ENCODE measurements around the gene EIF4EBP3.

The EIF4EBP3 gene

GRCh38 chr5:140557136-140557805 lies 9.8 kb downstream of the EIF4EBP3 start, which contains the start of gene SRA1:
Gene SRA1 (minus strand): TSS chr5:140557473. CDS start chr5:140557452, 21 bp downstream.
- DNase-seq, result peak; percentile 70

- DNase-seq, result no peak
These were observed 10.5 kb downstream of the EIF4EBP3 start for GRCh38 chr5:140557965-140558364.

DNA sequence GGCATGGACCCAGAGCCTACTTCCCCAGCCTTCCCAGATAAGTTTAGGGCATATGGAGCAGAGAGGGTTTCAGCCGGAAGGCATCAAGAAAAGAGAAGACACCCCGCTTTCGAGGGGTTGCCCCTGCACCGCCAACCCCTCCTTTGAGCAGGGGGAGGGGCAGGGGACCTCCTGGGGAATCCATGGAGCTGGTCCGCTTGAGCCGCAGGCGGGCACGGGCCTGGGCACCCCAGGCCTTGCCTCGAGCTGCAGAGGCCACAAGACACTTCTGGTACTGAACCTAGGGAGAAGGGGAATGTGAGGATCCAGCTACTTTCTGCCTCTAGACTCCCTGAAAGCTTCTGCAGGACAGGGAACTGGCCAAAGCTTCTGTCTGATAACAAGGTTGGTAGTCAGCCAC lies 11.1 kb downstream of the EIF4EBP3 start:
- DNase-seq, result no peak

DNA sequence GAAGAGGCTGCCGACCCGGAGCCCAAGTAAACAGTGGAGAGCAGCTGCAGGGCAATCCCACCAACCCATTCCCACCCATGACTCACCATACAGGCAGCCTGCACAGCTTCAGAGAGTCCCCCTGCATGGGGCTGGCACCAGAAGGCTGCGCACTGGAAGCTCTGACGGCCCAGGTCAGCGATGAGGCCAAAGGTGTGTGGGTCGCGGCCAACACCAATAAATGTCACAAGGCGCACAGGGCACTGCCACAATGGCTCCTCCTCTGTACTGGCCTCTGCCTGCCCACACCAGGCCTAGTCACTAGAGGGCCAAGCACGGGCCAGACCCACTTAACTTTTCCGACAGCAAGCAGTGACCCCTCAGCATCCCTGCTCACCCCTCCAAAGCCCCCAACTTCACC lies 12.8 kb downstream of the EIF4EBP3 start:
- no peak for DNase-seq

GRCh38 chr5:140561753-140562523 lies 14.5 kb downstream of the EIF4EBP3 start:
- no peak for DNase-seq

DNA sequence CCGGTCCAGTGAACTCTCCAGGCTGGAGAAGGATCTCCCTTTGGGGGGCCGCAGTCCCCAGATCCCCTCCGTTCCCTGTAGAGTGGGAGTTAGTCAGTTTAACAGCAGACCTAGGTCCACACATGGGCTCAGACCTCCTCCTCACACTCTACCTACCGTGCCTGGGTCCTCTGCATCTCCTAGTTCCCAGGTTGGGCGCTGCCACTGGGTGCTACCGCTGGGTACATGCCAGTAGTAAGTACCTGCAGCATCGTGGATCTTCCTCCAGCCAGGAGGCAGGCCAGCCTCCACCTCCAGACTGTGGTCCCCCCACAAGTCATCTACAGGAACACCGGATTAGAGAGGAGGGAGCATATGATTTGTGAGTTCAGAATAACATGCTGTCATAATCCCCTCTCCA lies 16.1 kb downstream of the EIF4EBP3 start:
- no peak for DNase-seq

DNA sequence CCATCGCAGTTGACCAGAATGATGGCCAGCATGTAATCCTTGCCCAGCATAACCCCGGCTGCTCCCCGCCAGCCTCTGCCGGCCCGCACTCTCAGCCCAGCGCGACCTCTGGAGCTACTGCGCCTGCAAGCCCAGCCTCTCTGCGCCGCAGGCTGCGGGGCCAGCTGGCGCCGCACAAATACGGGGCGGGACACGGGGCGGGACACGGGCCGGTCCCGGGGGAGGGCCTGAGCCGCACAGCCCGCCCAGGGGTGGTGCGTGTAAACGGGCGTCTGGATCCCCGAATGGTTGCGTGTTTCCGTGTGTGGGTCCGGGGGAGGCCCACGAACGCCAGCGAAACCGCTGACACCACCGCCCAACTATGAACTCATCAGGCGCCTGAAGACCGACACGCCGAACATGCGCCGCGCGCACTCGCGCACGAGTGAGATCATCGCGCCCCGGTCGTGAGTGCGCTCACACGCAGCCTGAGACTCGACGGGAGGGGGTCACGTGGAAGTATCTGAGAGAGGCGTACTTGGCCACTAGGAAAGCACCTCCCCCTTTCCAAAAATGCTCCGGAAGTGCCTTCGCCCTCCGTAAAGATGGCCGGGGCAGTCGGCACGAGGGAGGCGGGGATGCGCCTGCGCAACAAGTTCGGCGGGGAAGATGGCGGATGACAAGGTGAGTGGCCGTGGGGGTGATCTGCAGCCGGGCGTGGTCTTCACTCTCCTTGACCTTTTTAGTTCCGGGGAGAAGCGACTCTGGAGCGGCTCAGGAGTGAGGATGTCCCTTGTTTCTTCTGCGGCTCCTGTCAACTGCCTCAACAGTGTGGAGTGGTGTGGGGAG lies 16.9 kb downstream of the EIF4EBP3 start, which contains the start of the genes APBB3 and SLC35A4:
APBB3 (minus strand) TSS at position 403 of the 828 bp plus-strand sequence; CDS start at position 50, 353 bp downstream.
SLC35A4 (plus strand) TSS at position 633 of the 828 bp plus-strand sequence. CDS start 2,342 bp downstream, outside the sequence.
- DNase-seq, result peak; percentile 96

GRCh38 chr5:140565024-140565779 lies 17.7 kb downstream of the EIF4EBP3 start:
- DNase-seq, result no peak

DNA sequence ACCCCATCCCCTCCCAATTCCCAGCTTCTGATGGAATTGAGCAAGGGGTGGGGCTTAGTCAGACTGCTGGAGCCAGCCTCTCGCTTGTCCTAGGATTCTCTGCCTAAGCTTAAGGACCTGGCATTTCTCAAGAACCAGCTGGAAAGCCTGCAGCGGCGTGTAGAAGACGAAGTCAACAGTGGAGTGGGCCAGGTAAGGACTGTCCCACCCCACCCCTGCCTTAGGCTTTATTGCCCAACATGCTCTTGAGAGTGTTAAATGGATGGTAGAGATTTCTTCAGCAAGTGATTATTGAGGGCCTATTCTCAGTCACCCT lies 18.3 kb downstream of the EIF4EBP3 start:
- DNase-seq, result no peak

- no peak for DNase-seq
These were observed 19.2 kb downstream of the EIF4EBP3 start for GRCh38 chr5:140566665-140567064.

- DNase-seq, result no peak
These were observed 19.8 kb downstream of the EIF4EBP3 start for GRCh38 chr5:140567136-140567818.

DNA sequence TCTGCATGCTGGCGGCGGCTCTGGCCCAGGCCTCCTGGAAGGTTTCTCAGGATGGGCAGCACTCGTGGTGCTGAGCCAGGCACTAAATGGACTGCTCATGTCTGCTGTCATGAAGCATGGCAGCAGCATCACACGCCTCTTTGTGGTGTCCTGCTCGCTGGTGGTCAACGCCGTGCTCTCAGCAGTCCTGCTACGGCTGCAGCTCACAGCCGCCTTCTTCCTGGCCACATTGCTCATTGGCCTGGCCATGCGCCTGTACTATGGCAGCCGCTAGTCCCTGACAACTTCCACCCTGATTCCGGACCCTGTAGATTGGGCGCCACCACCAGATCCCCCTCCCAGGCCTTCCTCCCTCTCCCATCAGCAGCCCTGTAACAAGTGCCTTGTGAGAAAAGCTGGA lies 20.4 kb downstream of the EIF4EBP3 start:
- DNase-seq, result no peak

DNA sequence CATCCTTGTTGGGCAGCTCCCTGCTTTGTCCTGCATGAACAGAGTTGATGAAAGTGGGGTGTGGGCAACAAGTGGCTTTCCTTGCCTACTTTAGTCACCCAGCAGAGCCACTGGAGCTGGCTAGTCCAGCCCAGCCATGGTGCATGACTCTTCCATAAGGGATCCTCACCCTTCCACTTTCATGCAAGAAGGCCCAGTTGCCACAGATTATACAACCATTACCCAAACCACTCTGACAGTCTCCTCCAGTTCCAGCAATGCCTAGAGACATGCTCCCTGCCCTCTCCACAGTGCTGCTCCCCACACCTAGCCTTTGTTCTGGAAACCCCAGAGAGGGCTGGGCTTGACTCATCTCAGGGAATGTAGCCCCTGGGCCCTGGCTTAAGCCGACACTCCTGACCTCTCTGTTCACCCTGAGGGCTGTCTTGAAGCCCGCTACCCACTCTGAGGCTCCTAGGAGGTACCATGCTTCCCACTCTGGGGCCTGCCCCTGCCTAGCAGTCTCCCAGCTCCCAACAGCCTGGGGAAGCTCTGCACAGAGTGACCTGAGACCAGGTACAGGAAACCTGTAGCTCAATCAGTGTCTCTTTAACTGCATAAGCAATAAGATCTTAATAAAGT lies 21.1 kb downstream of the EIF4EBP3 start:
- DNase-seq, result no peak

- no peak for DNase-seq
These were observed 21.7 kb downstream of the EIF4EBP3 start for GRCh38 chr5:140569197-140569596.

GRCh38 chr5:140570058-140570457 lies 22.6 kb downstream of the EIF4EBP3 start:
- DNase-seq, result no peak

GRCh38 chr5:140570488-140570887 lies 23.0 kb downstream of the EIF4EBP3 start:
- DNase-seq, result no peak

DNA sequence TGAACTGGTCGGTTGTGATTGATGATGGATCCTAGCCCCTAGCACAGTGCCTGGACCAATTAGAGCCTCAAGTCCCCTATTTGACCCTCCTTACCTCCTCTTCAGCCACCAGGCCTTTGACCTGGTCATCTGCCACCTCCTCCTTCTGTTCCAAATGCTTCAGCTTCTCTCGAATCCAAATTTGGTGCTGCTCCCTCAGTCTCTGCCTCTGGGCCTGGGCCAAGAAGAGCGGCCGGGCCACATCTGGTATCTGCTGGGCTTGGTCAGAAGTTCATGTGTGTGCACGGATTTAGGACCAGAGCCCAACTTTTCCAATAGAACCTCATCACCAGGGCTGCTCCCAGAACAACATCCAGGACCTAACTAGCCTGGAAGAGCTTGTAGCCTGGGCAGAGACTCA lies 23.6 kb downstream of the EIF4EBP3 start:
- DNase-seq, result no peak

GRCh38 chr5:140573683-140574082 lies 26.2 kb downstream of the EIF4EBP3 start:
- no peak for DNase-seq

DNA sequence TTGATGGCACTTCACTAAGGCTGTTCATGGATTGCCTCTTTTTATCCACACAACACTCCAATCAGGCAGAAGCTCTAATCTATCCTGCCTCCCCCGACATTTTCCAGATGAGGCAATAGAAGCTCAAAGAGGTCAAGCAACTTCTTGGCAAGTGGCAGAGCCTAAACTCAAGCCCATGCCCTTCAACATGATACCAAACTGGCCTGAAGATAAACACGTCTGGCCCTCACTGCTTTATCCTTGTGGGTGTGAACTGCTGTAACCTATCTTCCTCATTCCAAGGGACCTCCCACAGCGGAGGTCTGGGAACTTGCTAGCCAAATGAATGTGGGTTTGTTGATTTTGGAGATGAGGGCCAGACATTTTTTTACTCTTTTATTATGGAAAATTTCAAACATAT lies 26.7 kb downstream of the EIF4EBP3 start:
- no peak for DNase-seq

GRCh38 chr5:140575309-140575708 lies 27.8 kb downstream of the EIF4EBP3 start:
- no peak for DNase-seq

DNA sequence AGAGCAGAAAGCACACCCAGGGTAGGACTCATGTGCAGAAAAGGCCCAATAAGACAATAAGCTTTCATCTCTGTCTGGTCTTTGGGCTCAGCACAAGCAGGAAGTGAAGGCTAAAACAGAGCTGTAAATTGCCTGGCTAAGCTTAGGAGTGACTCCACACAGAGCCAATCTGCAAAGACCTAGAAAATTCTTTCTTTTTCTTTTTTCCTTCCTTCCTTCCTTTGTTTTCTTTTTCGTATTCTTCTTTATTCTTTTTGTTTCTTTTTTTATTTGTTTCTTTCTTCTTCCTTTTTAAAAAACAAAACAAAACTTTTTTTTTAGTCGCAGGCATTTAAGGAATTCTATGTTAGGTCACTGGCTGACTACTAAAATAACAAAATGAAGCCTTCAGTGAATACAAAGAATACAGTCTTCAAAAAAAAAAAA lies 29.3 kb downstream of the EIF4EBP3 start:
- no peak for DNase-seq

Data from activated CD4-positive, alpha-beta T cell treated with anti-CD3 and anti-CD28 coated beads, Interleukin-2, amount 50 U/mL, for 1 hour (primary cell).